GM19455 (cell line): ENCODE measurements around the gene CENPX.

Experiments used
- ATAC-seq: cut with Tn5 transposase; IDR thresholded peaks from one replicate; pipeline ENCODE4 v1.9.1; 2021; ENCODE audit not compliant: unreplicated experiment

CENPX gene

DNA sequence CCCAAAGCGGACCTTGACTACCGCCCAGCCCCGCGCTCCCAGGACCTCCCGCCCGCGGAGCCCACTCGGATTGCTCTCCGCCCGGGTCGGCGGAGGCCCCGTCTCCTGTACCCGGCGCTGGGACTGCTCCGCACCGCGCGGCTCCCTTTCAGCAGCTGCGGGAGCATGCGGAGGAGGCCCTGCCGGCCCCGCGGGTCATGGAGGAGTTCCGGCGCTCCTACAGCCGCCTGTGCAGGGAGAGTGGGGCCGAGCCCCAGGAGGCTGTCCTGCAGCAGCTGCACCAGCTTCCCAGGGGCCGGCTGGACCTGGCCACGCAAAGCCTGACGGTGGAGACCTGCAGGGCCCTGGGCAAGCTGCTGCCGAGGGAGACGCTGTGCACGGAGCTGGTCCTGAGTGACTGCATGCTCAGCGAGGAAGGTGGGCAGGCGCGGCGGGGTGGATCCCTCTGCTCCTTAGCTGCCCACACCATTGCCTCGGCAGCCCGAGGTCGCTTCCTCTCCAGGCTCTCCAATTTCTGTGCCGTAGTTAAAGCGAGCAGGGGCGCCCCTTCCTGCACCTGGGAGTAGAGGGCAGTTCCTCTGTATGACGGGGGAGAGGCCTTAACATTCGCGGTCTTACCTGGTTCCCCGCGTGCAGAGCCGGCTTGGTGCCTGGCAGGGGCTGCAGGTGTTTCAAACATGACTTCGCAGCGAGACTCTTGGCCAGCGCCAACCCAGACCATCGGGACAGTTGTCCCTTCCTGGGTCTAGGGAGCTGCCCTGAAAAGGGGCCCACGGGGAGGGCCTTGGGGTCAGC lies 966 bp upstream of the CENPX start:
- peak; percentile 9 for ATAC-seq

- peak; percentile 84 for ATAC-seq
These were observed 336 bp upstream of the CENPX start, which contains the start of gene LRRC45 for GRCh38 chr17:82022981-82023446. Gene LRRC45, plus strand, starts transcription at chr17:82023305. Its CDS starts 339 bp downstream, at chr17:82023644.

DNA sequence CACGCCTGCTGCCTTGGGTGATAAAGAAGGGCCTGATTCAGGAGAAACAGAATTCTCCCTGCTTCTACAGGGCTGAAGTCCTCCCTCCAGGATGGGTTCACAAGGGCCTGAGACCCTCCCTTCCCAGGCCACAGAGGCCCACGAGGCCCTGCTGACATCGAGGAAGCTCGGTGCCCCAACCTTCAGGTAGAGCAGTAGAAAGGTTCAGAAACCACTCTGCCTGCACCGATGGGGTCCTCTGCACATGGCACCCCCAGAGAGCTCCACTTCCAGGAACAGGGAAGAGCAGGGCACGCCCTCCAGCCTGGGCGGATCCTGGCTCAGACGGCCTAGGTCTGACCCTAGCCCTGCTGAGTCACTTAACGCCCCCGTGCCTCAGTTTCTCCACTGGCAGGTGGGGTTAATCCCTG lies 773 bp downstream of the CENPX start:
- ATAC-seq, result no peak

DNA sequence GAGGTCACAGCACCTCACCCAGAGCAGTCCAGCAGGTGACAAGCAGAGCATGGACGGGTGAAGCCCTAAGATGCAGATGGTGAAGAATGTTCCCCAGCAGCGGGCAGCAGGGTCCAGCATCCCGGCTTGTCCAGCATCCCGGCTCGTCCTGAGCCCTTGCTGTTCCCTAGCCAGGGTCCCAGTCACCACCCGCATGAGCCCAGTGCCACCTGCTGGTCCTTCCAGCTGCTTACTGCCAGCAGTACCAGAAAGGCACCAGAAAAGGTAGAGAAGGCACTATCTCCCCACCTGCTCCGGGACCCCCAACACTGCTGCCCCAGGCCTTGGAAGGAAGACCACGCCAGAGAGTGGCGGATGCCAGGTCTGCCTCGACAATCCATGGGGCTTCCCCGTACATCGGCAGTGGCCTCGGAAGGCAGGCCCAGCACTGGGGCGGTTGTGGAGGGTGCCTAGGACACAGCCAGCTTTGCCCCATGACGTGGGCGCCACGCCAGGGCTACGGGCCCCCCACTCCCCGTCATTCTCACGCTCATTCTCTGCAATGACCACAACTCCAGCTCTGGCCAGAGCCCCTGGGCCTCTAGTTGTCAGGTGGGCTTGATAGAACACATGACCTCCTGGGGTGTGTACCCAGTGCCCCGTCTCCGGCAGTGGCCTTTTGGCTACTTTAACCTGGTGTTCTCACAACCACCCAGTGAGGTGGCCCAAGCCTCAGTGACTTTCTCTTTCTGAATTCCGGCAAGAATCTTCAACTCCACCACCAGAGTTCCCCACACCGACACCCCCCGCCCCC lies 1.4 kb downstream of the CENPX start:
- no peak for ATAC-seq

DNA sequence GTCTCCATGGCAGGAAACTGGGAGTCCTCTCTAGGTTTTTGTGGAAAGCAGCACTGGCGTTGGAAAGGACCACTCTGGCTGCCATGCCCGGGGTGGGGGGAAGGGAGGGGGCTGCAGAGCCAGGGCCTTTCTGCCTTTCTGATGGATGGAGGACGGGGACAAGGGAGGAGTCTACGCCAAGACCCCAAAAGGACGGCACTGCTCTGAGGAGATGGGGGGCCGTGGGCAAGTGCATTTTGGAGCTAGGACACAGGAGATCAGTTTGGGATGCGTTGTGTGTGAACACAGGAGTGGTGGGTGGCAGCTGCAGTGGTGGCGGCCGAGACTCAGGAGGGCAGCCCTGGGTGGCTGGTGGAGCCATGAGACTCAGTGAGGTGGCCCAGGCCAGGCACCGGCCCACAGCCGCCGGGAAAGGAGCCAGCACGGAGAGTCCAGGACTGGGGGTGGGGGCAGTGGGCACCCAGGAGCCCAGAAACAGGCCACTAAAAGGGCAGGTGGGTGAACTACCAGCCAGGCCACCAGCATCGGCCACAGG lies 2.0 kb downstream of the CENPX start:
- no peak for ATAC-seq

GRCh38 chr17:82019690-82020571 lies 2.7 kb downstream of the CENPX start:
- no peak for ATAC-seq

GRCh38 chr17:82018989-82019689 lies 3.5 kb downstream of the CENPX start:
- ATAC-seq, result no peak

GRCh38 chr17:82018152-82018988 lies 4.3 kb downstream of the CENPX start:
- no peak for ATAC-seq

DNA sequence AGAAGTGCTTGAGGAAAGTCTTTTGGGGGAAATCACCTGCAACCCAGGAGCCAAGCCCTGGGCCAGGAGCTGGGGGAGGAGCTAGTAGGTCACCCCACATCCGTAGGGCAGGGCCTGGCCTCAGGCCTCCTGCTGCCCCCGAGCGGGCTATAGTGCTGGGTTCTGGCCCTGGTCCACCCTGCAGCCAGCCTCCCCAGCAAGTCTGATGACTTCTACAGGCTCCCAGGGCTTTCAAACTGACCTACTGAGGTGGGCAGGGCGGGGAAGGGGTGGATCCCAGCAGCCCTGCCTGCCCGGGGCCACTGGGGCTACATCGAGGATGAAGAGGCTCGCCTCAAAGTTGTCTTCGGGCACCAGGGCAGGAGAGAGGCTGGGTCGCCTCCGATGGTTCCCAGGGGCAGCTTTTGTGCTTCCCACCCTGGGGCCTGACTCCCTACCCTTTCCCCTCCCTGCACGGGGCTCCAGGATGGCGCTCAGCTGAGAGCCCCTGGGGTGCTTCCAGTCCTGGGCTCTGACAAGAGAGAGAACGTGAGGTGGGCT lies 5.0 kb downstream of the CENPX start:
- ATAC-seq, result no peak

DNA sequence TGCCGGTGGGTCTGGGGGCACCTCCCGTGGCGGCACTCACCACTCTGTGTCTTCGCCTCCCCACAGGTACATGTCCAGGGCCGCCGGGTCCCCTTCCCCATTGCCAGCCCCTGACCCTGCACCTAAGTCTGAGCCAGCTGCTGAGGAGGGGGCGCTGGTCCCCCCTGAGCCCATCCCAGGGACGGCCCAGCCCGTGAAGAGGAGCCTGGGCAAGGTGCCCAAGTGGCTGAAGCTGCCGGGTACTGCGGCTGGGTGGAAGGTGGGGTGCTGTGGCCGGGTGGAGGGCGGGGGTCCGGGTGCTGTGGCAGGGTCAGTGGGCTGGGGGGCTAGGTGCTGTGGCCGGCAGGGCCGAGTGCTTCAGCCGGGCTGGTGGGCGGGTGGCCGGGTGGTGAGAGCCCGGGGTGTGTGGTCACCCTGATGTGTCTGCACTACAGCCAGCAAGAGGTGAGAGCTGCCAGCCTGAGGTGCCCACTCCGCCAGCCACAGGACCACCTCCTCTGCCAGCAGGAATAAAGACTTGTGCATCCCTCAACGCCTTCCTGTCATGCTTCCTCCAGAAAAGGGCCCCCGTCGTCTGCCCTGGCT lies 5.7 kb downstream of the CENPX start:
- no peak for ATAC-seq

DNA sequence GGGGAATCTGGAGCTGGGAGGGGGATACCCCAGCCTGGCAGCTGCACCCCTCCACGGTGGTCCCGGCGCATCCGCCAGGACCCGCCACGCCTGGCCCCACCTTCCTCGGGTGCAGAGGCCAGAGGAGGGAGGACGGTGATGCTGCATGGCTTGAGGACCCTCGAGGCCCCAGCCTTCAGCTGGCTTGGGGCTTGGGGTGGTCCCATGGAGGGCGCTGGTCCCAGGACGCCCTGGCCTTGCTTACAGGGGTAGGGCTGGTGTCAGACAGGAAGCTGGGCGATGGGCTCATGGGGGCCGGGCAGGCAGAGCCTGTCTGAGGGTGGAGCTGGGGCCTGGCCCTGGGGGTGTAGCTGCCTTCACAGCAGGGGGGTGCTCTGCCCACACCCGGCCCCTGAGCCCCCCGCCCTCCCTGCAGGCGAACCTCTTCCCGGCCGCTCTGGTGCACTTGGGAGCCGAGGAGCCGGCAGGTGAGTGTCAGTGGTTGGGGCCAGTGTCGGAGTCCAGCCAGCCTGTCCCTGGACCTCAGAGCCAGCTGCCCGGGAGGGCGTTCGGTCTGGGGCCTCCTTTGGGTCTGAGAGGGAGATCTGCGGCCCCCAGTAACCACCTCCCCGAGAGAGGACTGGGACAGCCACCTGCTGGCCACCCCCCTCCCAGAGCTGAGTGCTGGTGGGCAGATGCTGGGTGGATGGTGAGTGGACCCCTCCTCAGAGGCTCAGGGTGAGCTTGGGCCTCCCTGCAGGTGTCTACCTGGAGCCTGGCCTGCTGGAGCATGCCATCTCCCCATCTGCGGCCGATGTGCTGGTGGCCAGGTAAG lies 6.4 kb downstream of the CENPX start:
- ATAC-seq, result no peak

DNA sequence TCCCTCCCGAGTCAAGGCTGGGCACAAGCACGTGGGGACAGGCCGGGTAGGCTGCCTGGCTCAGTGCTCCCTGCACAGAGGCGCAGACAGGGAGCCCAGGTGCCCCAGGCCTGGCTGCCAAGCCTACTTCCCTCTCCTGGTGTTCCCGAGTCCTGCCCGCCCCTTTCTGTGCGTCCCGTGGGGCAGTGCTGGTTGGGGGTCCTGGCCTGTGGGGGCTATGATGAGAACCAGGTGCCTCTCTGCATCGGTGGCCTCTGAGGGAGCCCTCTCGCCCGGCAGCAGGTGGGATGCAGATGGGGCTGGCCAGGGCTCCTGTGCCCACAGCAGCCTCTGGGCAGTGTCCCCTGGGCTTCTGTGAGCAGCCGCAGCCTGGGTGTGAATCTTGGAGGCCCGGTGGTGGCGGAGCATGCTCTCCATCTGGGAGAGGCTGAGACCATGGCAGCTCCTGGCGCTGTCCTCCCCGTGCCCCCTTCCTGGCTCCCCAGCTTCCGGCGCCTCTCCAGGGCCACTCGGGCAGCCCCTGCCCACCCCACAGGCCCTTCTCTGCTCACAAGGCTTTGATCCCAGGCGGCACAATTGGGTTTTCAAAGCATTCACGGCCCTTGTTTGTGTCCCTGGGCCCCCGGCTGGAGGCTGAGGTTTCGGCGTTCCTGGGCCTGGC lies 7.2 kb downstream of the CENPX start:
- no peak for ATAC-seq

DNA sequence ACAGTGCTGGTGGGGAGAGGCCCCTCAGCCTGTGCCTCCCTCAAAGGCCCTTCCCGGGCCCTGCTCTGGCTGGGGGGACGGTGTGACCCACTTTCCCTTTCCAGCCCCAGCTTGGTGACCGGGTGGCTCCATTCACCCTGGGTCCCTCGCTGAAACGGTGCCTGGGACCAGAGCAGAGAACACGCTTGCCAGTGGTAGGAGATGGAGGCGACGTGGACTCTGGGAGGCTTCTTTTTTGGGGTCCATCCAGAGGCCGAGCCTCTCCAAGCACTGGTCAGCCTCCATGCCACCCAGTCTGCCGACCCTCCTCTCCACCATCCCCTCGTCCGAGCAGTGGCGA lies 7.7 kb downstream of the CENPX start:
- no peak for ATAC-seq

DNA sequence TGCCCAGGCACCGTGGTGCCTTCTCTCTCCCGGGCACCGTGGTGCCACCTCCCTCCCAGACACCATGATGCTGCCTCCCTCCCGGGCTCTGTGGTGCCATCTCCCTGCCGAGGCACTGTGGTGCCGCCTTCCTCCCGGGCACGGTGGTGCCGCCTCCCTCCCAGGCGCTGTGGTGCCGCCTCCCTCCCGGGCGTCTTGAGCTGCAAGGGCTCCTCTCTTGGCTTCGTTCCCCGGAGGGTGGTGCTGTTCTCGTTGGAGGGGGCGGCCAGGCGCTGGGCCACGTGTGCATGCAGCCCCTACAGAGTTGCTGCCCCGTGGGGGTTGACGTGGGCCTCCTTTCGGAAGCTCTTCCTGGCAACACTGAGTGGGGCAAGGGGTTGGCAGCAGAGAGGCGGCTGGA lies 8.2 kb downstream of the CENPX start:
- ATAC-seq, result no peak

DNA sequence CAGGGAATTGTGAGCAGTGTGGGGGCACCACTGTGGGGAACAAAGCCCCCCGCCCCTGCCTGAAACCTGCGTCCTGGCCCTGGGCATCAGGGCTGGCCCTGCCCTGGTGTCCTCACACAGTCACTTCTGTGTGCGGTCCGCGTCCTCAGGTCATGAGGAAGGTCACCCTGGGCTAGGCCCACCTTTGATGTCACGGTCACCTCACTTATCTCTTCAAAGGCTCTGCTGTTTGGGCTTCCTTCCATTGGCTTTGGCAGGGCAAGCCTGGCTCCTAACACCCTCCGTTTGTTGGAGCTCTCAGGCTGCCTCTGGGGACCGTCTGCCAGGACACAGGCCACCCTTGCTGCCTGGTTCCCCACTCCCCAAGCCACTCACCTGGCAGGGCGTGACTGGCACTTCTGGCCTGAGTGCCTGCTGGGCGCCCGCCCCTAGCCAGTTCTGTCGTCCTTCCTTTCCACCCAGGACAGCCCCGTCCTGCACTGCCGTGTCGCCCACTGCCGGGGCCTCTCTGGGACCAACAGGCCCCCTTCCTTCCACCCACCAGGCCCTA lies 8.8 kb downstream of the CENPX start:
- no peak for ATAC-seq

- no peak for ATAC-seq
These were observed 9.3 kb downstream of the CENPX start for GRCh38 chr17:82013341-82013740.

- no peak for ATAC-seq
These were observed 9.9 kb downstream of the CENPX start for GRCh38 chr17:82012640-82013295.
